KG1 (cell line): ENCODE data around the gene PRH1.

Experiments
- DNase-seq: peaks from one replicate; lab custom pipeline; 2025; lab: John Stamatoyannopoulos, UW

PRH1 gene

GRCh38 chr12:10884086-10884725 is at the start of gene PRH1:
Gene PRH1, minus strand, starts transcription at chr12:10884255. Its CDS starts 38 bp downstream, at chr12:10884217.
- DNase-seq, result no peak

GRCh38 chr12:10928746-10929286 is 44.8 kb upstream of the PRH1 start, which contains the start of gene PRH2:
Gene PRH2, plus strand, starts transcription at chr12:10929236. Its CDS starts 38 bp downstream, at chr12:10929274.
- no peak for DNase-seq

- DNase-seq, result no peak
These were observed 42.2 kb upstream of the PRH1 start for GRCh38 chr12:10926269-10926668.

GRCh38 chr12:10919809-10920208 is 35.8 kb upstream of the PRH1 start:
- no peak for DNase-seq

GRCh38 chr12:10910380-10910779 is 26.3 kb upstream of the PRH1 start:
- no peak for DNase-seq

- no peak for DNase-seq
These were observed 25.4 kb upstream of the PRH1 start, which contains the start of gene TAS2R13 for GRCh38 chr12:10909462-10909861. Gene TAS2R13, minus strand, starts transcription at chr12:10909562. Its CDS starts 264 bp downstream, at chr12:10909298.

- DNase-seq, result no peak
These were observed 20.6 kb upstream of the PRH1 start for GRCh38 chr12:10904686-10905085.

- no peak for DNase-seq
These were observed 17.4 kb upstream of the PRH1 start for GRCh38 chr12:10901427-10901826.

GRCh38 chr12:10900972-10901371 is 16.9 kb upstream of the PRH1 start:
- no peak for DNase-seq

- no peak for DNase-seq
These were observed 16.5 kb upstream of the PRH1 start for GRCh38 chr12:10900530-10900929.

- no peak for DNase-seq
These were observed 12.8 kb upstream of the PRH1 start for GRCh38 chr12:10896854-10897253.

GRCh38 chr12:10891937-10892336 is 7.9 kb upstream of the PRH1 start:
- DNase-seq, result no peak

- no peak for DNase-seq
These were observed 5.2 kb upstream of the PRH1 start for GRCh38 chr12:10889226-10889625.

- no peak for DNase-seq
These were observed 10.7 kb downstream of the PRH1 start for GRCh38 chr12:10873378-10873777.

- no peak for DNase-seq
These were observed 16.7 kb downstream of the PRH1 start for GRCh38 chr12:10867381-10867780.

GRCh38 chr12:10863512-10864218 is 20.4 kb downstream of the PRH1 start:
- no peak for DNase-seq

- DNase-seq, result no peak
These were observed 22.7 kb downstream of the PRH1 start for GRCh38 chr12:10861366-10861765.

- DNase-seq, result no peak
These were observed 28.2 kb downstream of the PRH1 start for GRCh38 chr12:10855807-10856206.

- no peak for DNase-seq
These were observed 30.3 kb downstream of the PRH1 start for GRCh38 chr12:10853776-10854175.

GRCh38 chr12:10851243-10851858 is 32.7 kb downstream of the PRH1 start:
- no peak for DNase-seq

GRCh38 chr12:10849425-10849878 is 34.6 kb downstream of the PRH1 start, which contains the start of gene PRR4:
Gene PRR4, minus strand, starts transcription at chr12:10849475. Its CDS starts 38 bp downstream, at chr12:10849437.
- DNase-seq, result no peak

- DNase-seq, result no peak
These were observed 36.3 kb downstream of the PRH1 start for GRCh38 chr12:10847744-10848143.

GRCh38 chr12:10842862-10843261 is 41.2 kb downstream of the PRH1 start:
- no peak for DNase-seq
